Uterus (tissue), 4 donors: ENCODE results near the gene NPR2. TPM values are rescaled to one million over a fixed set of nuclear protein-coding genes. Genes with fewer than 3 reads are reported as not detected.

Experiments used
- DNase-seq, 2 donors: peaks; one replicate each; pipeline ENCODE4 v3.0.0-alpha.2; 2019 to 2020
- H3K27ac ChIP-seq, 2 donors: fragments of 200-600 bp; sonication (generic); 1 replicate in 1 of 2; 2 replicates in 1 of 2; pipeline ENCODE4 v1.5.1; 2016 to 2018
- H3K27me3 ChIP-seq, 2 donors: fragments of 200-600 bp; sonication (generic); one replicate each; pipeline ENCODE4 v1.5.1; 2018 to 2019; ENCODE audit warnings: control low read depth in 1 of 2
- H3K36me3 ChIP-seq, 2 donors: fragments of 200-600 bp; sonication (generic); one replicate each; pipeline ENCODE4 v1.5.1; 2019; ENCODE audit warnings: control low read depth in 1 of 2
- H3K4me1 ChIP-seq, 2 donors: fragments of 200-600 bp; sonication (generic); one replicate each; pipeline ENCODE4 v1.5.1; 2018 to 2019; ENCODE audit warnings: control low read depth in 1 of 2
- H3K4me3 ChIP-seq, 2 donors: fragments of 200-600 bp; sonication (generic); 1 replicate in 1 of 2; 2 replicates in 1 of 2; pipeline ENCODE4 v1.5.1; 2018 to 2019; ENCODE audit warnings: mild to moderate bottlenecking in 1 of 2
- H3K9me3 ChIP-seq, 2 donors: fragments of 200-600 bp; sonication (generic); one replicate each; pipeline ENCODE4 v1.5.1; 2019; ENCODE audit warnings: control low read depth in 1 of 2
- POLR2A ChIP-seq, 2 donors: fragments of 450-650 bp; IDR thresholded peaks; one replicate each; pipeline ENCODE4 v1.6.1; 2016; ENCODE audit warnings: antibody characterized with exemption in 2 of 2, mild to moderate bottlenecking in 1 of 2, moderate library complexity in 1 of 2
- intact Hi-C: fragments of 100-400 bp; cut with DNase I; formaldehyde crosslinking; loops from one replicate; pipeline ENCODE4 v1.15.1; 2023; ENCODE audit warnings: low total_unique reads
- total RNA-seq, 4 donors: library from RNA; depleted of rRNA in 3 of 4; stranded (reverse); fragments of >200 nt in 3 of 4; gene quantifications; one replicate each; pipeline versions ENCODE4 v1.1.0 to v1.2.4, GENCODE V29; 2014 to 2023
- TF ChIP-seq, protein P1 (sequence below), 4 experiments: fragments of 200-600 bp in 2 of 4; fragments of 450-650 bp in 2 of 4; sonication (generic) in 2 of 4; IDR thresholded peaks; one replicate each; pipeline ENCODE4 v1.5.1; 2016 to 2019; ENCODE audit warnings: antibody characterized with exemption in 4 of 4, mild to moderate bottlenecking in 2 of 4, moderate library complexity in 1 of 4
- donor health status: DM: yes; HTN: yes; CAD: no.

The NPR2 gene
- total RNA-seq = 10 to 100 TPM in 3 of 4 donors, 1 to 10 TPM in 1; 3.8 to 70.4 (median 31.7) TPM

DNA sequence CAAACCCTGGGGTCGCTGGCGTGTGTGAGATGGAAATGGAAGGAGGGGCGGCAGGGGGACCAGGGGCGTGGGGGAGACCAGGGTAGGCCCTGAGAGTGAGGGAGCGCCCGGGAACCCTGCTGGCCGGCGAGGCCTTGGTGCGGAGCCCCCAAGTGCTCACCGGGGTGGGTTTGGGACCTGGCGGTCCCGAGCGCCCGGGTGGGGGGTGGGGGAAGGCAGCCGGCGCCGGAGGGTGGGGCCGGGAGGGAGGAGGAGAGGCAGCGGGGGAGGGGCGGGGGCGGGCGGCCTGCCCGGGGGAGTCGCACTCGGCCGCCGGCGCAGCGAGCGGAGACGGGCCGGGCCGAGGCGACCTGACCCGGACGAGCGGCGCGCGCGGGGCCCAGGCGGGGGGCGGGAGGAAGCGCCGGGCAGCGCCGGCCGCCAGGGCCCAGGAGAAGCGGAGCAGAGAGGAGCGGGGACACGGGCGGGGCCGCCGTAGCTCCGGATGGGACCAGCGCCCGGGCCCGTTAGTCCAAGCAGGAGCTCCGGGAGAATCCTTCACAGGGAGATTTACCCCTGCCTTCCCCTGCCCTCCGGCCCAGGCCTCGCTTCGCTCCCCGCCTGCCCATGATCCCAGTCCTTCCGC is at the start of gene NPR2:
TSS of gene NPR2 (plus strand) at position 295 of the 625 bp plus-strand sequence. CDS start 818 bp downstream, outside the sequence.
- Histone ChIP-seq H3K4me3 (peak within 1 kb of the TSS; percentile 47 to 63), H3K27me3 (no peaks in the 10 kb centered on the region), H3K36me3 (no peaks in the 10 kb centered on the region), H3K27ac (peak within 1 kb of the TSS; percentile 81 to 91), H3K9me3 (no peaks in the 10 kb centered on the region), H3K4me1 (peaks cover 12 to 22% of the 10 kb centered on the region in 2 donors)
- peak; percentile 49 to 67 for DNase-seq
- peak in 1 of 2 donors; percentile 46 for TF ChIP-seq POLR2A (IDR thresholded peaks at IDR 0.05)
- TF ChIP-seq, protein P1, sequence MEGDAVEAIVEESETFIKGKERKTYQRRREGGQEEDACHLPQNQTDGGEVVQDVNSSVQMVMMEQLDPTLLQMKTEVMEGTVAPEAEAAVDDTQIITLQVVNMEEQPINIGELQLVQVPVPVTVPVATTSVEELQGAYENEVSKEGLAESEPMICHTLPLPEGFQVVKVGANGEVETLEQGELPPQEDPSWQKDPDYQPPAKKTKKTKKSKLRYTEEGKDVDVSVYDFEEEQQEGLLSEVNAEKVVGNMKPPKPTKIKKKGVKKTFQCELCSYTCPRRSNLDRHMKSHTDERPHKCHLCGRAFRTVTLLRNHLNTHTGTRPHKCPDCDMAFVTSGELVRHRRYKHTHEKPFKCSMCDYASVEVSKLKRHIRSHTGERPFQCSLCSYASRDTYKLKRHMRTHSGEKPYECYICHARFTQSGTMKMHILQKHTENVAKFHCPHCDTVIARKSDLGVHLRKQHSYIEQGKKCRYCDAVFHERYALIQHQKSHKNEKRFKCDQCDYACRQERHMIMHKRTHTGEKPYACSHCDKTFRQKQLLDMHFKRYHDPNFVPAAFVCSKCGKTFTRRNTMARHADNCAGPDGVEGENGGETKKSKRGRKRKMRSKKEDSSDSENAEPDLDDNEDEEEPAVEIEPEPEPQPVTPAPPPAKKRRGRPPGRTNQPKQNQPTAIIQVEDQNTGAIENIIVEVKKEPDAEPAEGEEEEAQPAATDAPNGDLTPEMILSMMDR (IDR thresholded peaks at IDR 0.05) = peak in 1 of 4 experiments; percentile 29
- intact Hi-C loops = loop anchor here (5.0 kb wide), 1 partner anchor 91 kb away; no protein-coding TSS in a partner anchor

DNA sequence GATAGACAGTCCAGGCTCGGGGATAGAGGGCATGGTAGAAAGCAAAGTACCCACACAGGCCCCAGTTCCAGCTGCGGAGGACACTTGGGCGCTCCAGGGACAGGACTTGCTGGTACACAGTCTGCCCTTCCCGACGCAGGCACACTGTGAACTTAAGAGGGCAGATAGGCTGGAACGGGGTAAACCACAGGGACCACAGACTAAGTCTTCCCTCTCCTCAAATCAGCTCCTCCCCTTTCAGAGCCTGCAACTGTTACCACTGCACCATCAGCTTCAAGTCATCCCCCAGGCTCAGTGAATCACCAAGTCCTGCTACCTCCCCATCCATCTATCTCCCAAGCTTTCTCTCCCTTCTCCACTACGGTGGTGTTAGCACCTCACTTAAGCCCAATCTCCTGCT is 49.7 kb upstream of the NPR2 start:
- TF ChIP-seq, protein P1 (IDR thresholded peaks at IDR 0.05) = no peak
- TF ChIP-seq POLR2A (IDR thresholded peaks at IDR 0.05) = no peak
- Histone ChIP-seq H3K9me3 (no peaks in the 10 kb centered on the region), H3K4me3 (no peak overlapping the region), H3K27ac (no peak overlapping the region), H3K27me3 (no peaks in the 10 kb centered on the region), H3K36me3 (no peaks in the 10 kb centered on the region), H3K4me1 (peaks cover 0 to 8% of the 10 kb centered on the region in 2 donors)
- intact Hi-C loops = no loop called here
- no peak for DNase-seq

DNA sequence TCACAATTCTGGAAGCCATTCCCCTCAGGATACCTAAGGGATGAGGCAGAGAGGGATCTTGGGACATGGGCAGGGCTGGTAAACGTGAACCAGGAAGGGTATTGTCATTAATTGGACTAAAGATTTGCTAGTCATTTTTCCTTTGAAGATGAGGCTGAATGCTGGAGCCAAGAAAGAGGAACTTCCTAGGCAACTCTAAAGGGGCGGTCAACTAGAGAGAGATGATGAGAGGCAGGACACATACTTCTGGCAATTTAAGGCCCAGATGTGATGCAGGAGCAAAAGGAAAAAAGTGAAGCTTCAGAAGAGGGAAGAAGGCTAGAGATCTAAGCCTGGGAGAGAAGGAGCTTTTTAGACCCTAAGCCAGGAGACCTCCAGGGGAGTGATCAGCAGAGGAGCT is 47.9 kb upstream of the NPR2 start:
- no peak overlapping the region for H3K27ac ChIP-seq
- H3K4me3 ChIP-seq = no peak overlapping the region
- no peaks in the 10 kb centered on the region for H3K27me3 ChIP-seq
- H3K36me3 ChIP-seq = no peaks in the 10 kb centered on the region
- peaks cover 0 to 15% of the 10 kb centered on the region in 2 donors for H3K4me1 ChIP-seq
- no peaks in the 10 kb centered on the region for H3K9me3 ChIP-seq
- no peak for DNase-seq
- no peak for TF ChIP-seq POLR2A (IDR thresholded peaks at IDR 0.05)
- TF ChIP-seq, protein P1 (IDR thresholded peaks at IDR 0.05) = no peak
- intact Hi-C loops = no loop called here

DNA sequence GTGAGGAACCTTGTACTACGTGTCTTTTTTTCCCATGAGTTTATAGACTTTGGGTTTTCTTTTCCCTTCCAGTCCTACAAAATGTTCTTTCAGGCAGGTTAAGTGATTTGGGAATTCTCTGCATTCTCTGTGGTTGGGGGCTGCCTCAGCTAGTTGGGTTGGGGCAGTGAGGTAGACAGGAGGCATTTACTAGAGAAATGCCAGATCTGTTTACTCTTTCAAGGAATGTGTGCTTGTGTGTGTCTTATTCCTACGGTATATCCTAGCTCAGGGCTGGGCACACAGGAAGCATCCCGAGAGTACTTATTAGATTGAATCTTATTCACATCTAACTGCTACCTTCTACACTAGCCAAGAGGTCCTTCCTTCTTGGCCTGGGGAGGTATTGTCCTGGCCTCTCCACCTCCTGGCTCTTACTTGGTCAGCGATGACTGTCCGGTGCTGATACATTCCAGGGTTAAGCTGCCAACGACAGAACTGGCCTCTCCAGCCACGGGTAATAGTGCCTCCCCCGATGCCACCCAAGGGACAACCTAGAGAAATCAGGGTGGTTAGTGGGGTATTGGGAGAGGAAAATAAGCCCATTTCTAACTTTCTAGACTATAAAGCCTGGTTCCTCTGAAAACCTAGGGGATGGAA is 47.4 kb upstream of the NPR2 start:
- intact Hi-C loops = no loop called here
- H3K36me3 ChIP-seq = no peaks in the 10 kb centered on the region
- no peaks in the 10 kb centered on the region for H3K27me3 ChIP-seq
- DNase-seq = no peak
- TF ChIP-seq POLR2A (IDR thresholded peaks at IDR 0.05) = no peak
- TF ChIP-seq, protein P1 (IDR thresholded peaks at IDR 0.05) = no peak
- H3K4me3 ChIP-seq = no peak overlapping the region
- no peaks in the 10 kb centered on the region for H3K9me3 ChIP-seq
- peaks cover 0 to 15% of the 10 kb centered on the region in 2 donors for H3K4me1 ChIP-seq
- H3K27ac ChIP-seq = no peak overlapping the region

DNA sequence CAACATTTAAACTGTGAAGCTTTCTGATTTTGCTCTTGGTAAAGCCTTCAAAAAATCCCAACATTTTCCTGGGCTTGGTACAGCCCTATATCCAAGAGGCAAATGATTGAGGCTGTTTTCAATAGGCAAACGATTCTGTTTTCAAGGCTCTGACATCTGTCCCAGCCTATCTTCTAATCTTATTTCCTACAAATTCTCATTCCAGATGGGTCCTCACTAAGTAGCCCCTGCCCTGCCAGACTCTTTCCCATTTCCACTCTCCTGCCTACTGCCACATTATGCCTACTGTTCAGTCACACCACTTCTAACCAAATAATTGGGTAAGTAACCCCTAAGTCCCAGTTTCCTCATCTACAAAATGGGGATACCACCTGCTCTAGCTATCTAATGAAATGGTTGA is 45.8 kb upstream of the NPR2 start:
- H3K4me1 ChIP-seq = peaks cover 0 to 18% of the 10 kb centered on the region in 2 donors
- no peaks in the 10 kb centered on the region for H3K36me3 ChIP-seq
- intact Hi-C loops = no loop called here
- TF ChIP-seq POLR2A (IDR thresholded peaks at IDR 0.05) = no peak
- TF ChIP-seq, protein P1 (IDR thresholded peaks at IDR 0.05) = no peak
- no peak overlapping the region for H3K27ac ChIP-seq
- no peak for DNase-seq
- H3K9me3 ChIP-seq = no peaks in the 10 kb centered on the region
- no peak overlapping the region for H3K4me3 ChIP-seq
- H3K27me3 ChIP-seq = no peaks in the 10 kb centered on the region
